Measurements from ENCODE around the gene SPRYD3.

SPRYD3 gene

DNA sequence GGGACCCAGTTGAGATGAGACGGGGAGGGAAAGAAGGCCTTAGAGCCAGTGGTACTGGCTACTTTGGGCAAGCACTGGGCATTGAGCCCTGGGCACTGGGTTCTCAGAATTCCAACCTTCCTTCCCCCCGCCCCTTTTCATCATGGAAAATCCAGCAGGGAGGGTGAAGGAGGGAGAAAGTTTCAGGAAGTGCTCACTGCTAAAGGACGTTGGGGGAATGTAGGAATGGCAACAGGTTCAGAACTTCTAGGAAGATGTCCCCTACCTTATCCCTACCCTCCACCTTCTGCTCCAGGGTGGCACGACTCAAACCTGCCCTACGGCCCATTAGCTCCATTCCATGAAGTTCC is 33.5 kb downstream of the SPRYD3 start:
- DNase-seq (ENCODE audit: low spot score), result no peak

GRCh38 chr12:53044896-53045695 is 34.1 kb downstream of the SPRYD3 start:
- no peak for TF ChIP-seq CTCF (IDR thresholded peaks at IDR 0.05; ENCODE audit: borderline replicate concordance, control extremely low read depth, extremely low read depth, insufficient read depth, missing control alignments)
- DNase-seq (ENCODE audit: low spot score), result no peak
- in situ Hi-C loops (cut with MboI; ENCODE audit: low sequenced_read_pairs, unreplicated experiment), result no loop called here

More for the DNA sequence above, 33.5 kb downstream of the SPRYD3 start:
- in situ Hi-C loops (cut with MboI; ENCODE audit: low sequenced_read_pairs, unreplicated experiment), result no loop called here
- no peak for TF ChIP-seq CTCF (IDR thresholded peaks at IDR 0.05; ENCODE audit: borderline replicate concordance, control extremely low read depth, extremely low read depth, insufficient read depth, missing control alignments)

- no peak for TF ChIP-seq CTCF (IDR thresholded peaks at IDR 0.05; ENCODE audit: borderline replicate concordance, control extremely low read depth, extremely low read depth, insufficient read depth, missing control alignments)
- in situ Hi-C loops (cut with MboI; ENCODE audit: low sequenced_read_pairs, unreplicated experiment), result no loop called here
- no peak for DNase-seq (ENCODE audit: low spot score)
These were observed 35.1 kb downstream of the SPRYD3 start for GRCh38 chr12:53044052-53044581.

DNA sequence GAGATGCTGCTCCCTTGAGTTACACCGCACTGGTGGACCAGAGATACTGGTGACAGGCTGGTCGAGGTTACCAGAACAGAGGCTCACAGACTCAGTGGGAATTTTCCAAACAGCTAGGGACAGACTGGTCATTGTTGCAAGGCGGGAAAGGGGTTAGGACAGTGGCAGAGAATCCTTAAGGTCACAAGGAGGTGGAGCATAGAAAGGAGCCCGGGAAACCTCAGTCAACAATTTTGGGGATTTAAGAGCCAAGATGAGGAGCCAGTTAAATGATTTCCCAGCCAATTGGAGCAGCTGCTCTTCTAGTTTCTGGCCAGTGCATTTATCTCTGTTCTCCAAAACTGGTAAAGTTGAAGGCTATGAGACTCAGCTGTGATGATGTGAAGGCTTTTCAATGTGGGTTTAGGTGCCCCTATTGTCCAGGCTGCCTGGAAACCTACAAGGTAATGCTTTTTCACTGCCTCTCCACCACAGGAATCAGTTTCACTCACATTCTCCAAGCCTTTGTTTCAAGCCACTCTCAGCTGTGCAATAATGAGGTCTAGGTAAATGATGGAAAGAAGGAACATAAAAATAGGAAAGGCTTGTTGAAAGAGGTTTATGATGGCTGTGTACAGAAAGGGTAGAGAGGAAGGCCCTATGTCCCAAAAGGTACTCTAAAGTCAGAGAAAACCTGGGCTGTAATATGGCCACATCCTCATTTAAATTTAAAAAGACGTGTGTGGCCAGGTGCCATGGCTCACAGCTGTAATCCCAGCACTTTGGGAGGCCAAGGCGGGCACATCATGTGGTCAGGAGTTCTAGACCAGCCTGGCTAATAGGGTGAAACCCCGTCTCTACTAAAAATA is 36.4 kb downstream of the SPRYD3 start:
- TF ChIP-seq CTCF (IDR thresholded peaks at IDR 0.05; ENCODE audit: borderline replicate concordance, control extremely low read depth, extremely low read depth, insufficient read depth, missing control alignments), result no peak
- DNase-seq (ENCODE audit: low spot score), result no peak
- in situ Hi-C loops (cut with MboI; ENCODE audit: low sequenced_read_pairs, unreplicated experiment), result no loop called here

GRCh38 chr12:53039851-53040250 is 39.3 kb downstream of the SPRYD3 start:
- no peak for DNase-seq (ENCODE audit: low spot score)
- in situ Hi-C loops (cut with MboI; ENCODE audit: low sequenced_read_pairs, unreplicated experiment), result no loop called here
- no peak for TF ChIP-seq CTCF (IDR thresholded peaks at IDR 0.05; ENCODE audit: borderline replicate concordance, control extremely low read depth, extremely low read depth, insufficient read depth, missing control alignments)

DNA sequence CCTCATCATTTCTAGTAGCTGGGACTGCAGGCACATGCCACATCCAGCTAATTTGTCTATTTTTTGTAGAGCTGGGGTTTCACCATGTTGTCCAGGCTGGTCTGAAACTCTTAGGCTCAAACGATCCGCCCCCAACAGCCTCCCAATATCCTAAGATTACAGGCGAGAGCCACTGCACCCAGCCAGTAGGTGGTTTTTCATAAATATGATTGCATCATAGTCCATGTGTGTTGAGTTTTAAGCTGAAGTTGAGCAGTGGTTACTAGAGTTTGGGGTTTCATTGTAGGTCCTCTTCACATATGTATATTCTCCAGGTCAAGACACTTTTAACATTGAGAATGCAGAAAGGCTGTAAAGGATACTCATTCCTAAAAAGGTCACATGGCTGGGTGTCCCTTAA is 42.4 kb downstream of the SPRYD3 start:
- TF ChIP-seq CTCF (IDR thresholded peaks at IDR 0.05; ENCODE audit: borderline replicate concordance, control extremely low read depth, extremely low read depth, insufficient read depth, missing control alignments), result no peak
- in situ Hi-C loops (cut with MboI; ENCODE audit: low sequenced_read_pairs, unreplicated experiment), result no loop called here
- DNase-seq (ENCODE audit: low spot score), result no peak
